Measurements from ENCODE around the gene BRAF. TPM values are rescaled to one million over a fixed set of nuclear protein-coding genes. Genes with fewer than 3 reads are reported as not detected.

BRAF gene
- polyA plus RNA-seq, 1 donor (not counting 4 experiments of a cell fraction or from before 2014, with no cell fraction given), result 12.4 TPM

GRCh38 chr7:140754506-140754905 lies 170.2 kb downstream of the BRAF start:
- no peaks in the 10 kb centered on the region for H3K79me2 ChIP-seq (ENCODE audit: control insufficient read depth, insufficient read depth, low read length)
- TF ChIP-seq EZH2 (IDR thresholded peaks at IDR 0.05; ENCODE audit: low read length) (no peak), CTCF (optimal IDR thresholded peaks at IDR 0.05 in 1 of 3, IDR thresholded peaks at IDR 0.05 in 1 of 3, conservative IDR thresholded peaks at IDR 0.05 in 1 of 3; ENCODE audit: extremely low read depth in 1 of 3, insufficient read depth in 2 of 3, low read length in 3 of 3) (no peak)

DNA sequence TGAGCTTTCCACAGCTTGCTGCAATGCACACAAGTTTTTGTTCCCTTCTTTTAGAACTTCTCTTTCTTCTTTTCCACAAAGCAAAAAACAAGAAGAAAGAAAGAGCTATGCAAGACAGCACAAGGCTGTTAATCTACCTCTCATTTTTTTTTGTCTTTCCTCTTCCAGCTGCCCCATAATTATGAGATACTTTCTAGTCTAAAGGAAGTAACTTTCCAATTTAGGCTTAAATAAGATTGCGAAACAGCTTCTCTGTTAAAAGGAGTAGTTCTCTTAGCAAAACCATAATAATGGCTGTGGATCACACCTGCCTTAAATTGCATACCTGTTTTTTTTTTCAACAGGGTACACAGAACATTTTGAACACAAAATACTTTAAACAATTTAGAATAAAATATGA lies 172.2 kb downstream of the BRAF start:
- no peak overlapping the region for H3K9ac ChIP-seq (ENCODE audit: control insufficient read depth, extremely low read depth, insufficient read depth, low read length)
- DNase-seq (ENCODE audit: low read depth, low spot score) (no peak), FAIRE-seq (no peak)
- H3K9me3 ChIP-seq (ENCODE audit: control insufficient read depth, low read depth, low read length), result no peaks in the 10 kb centered on the region
- H3K36me3 ChIP-seq (ENCODE audit: control insufficient read depth in 2 of 2, extremely low read depth in 1 of 2, insufficient read depth in 2 of 2, low read length in 2 of 2), result peaks cover 0 to 2% of the 10 kb centered on the region in 2 experiments
- no peak overlapping the region for H3K4me3 ChIP-seq (ENCODE audit: control insufficient read depth in 2 of 3, extremely low read depth in 1 of 3, insufficient read depth in 2 of 3, low read depth in 1 of 3, low read length in 3 of 3)
- H3K4me1 ChIP-seq (ENCODE audit: control insufficient read depth, extremely low read depth, insufficient read depth, low read length), result no peaks in the 10 kb centered on the region
- dilution Hi-C loops (cut with MboI; ENCODE audit: extremely low pct_ligation_motif_present, low sequenced_read_pairs), result no loop called here
- no peak overlapping the region for H3K4me2 ChIP-seq (ENCODE audit: control insufficient read depth, extremely low read depth, insufficient read depth, low read depth, low read length)
- H4K20me1 ChIP-seq (ENCODE audit: control insufficient read depth, extremely low read depth, insufficient read depth, low read length), result no peaks in the 10 kb centered on the region
- TF ChIP-seq CTCF (optimal IDR thresholded peaks at IDR 0.05 in 1 of 3, IDR thresholded peaks at IDR 0.05 in 1 of 3, conservative IDR thresholded peaks at IDR 0.05 in 1 of 3; ENCODE audit: extremely low read depth in 1 of 3, insufficient read depth in 2 of 3, low read length in 3 of 3) (no peak), EZH2 (IDR thresholded peaks at IDR 0.05; ENCODE audit: low read length) (no peak)
- no peak overlapping the region for H2AFZ ChIP-seq (ENCODE audit: control insufficient read depth, low read length)
- H3K27me3 ChIP-seq (ENCODE audit: control insufficient read depth, extremely low read depth, insufficient read depth, low read length), result no peaks in the 10 kb centered on the region
- no peaks in the 10 kb centered on the region for H3K79me2 ChIP-seq (ENCODE audit: control insufficient read depth, insufficient read depth, low read length)
- H3K9me1 ChIP-seq (ENCODE audit: control insufficient read depth, extremely low read depth, insufficient read depth, low read length), result no peaks in the 10 kb centered on the region
- H3K27ac ChIP-seq (ENCODE audit: control insufficient read depth, insufficient read depth, low read length), result no peak overlapping the region

More at GRCh38 chr7:140754506-140754905, 170.2 kb downstream of the BRAF start:
- Histone ChIP-seq H3K27ac (ENCODE audit: control insufficient read depth, insufficient read depth, low read length) (no peak overlapping the region), H3K9me1 (ENCODE audit: control insufficient read depth, extremely low read depth, insufficient read depth, low read length) (no peaks in the 10 kb centered on the region), H3K4me3 (ENCODE audit: control insufficient read depth in 2 of 3, extremely low read depth in 1 of 3, insufficient read depth in 2 of 3, low read depth in 1 of 3, low read length in 3 of 3) (no peak overlapping the region), H2AFZ (ENCODE audit: control insufficient read depth, low read length) (no peak overlapping the region), H3K9ac (ENCODE audit: control insufficient read depth, extremely low read depth, insufficient read depth, low read length) (no peak overlapping the region), H4K20me1 (ENCODE audit: control insufficient read depth, extremely low read depth, insufficient read depth, low read length) (no peaks in the 10 kb centered on the region), H3K4me1 (ENCODE audit: control insufficient read depth, extremely low read depth, insufficient read depth, low read length) (no peaks in the 10 kb centered on the region), H3K36me3 (ENCODE audit: control insufficient read depth in 2 of 2, extremely low read depth in 1 of 2, insufficient read depth in 2 of 2, low read length in 2 of 2) (peaks cover 0 to 2% of the 10 kb centered on the region in 2 experiments), H3K4me2 (ENCODE audit: control insufficient read depth, extremely low read depth, insufficient read depth, low read depth, low read length) (no peak overlapping the region), H3K9me3 (ENCODE audit: control insufficient read depth, low read depth, low read length) (no peaks in the 10 kb centered on the region), H3K27me3 (ENCODE audit: control insufficient read depth, extremely low read depth, insufficient read depth, low read length) (no peaks in the 10 kb centered on the region)
- FAIRE-seq (no peak), DNase-seq (ENCODE audit: low read depth, low spot score) (no peak)
- dilution Hi-C loops (cut with MboI; ENCODE audit: extremely low pct_ligation_motif_present, low sequenced_read_pairs), result no loop called here
